Mesendoderm (in vitro differentiated cells): ENCODE measurements around the gene NRP1.

Experiments
- DNase-seq: peaks from one replicate; pipeline ENCODE4 v3.0.0; 2013
- H2AK5ac ChIP-seq: 2 replicates; pipeline ENCODE4 v1.6.1; 2013; ENCODE audit warnings: low read length, inconsistent platforms
- H2BK120ac ChIP-seq: 2 replicates; pipeline ENCODE4 v1.6.1; 2013; ENCODE audit warnings: low read depth, mild to moderate bottlenecking, low read length, moderate library complexity, mixed read lengths
- H2BK15ac ChIP-seq: replicated peaks from 2 replicates; pipeline ENCODE4 v1.6.1; 2013; ENCODE audit warnings: low read depth, mild to moderate bottlenecking, moderate library complexity
- H2BK5ac ChIP-seq: 2 replicates; pipeline ENCODE4 v1.6.1; 2013; ENCODE audit warnings: low read length, inconsistent platforms
- H3K18ac ChIP-seq: 2 replicates; pipeline ENCODE4 v1.6.1; 2013; ENCODE audit warnings: mild to moderate bottlenecking, low read length, mixed read lengths
- H3K23ac ChIP-seq: one replicate; pipeline ENCODE4 v1.6.1; 2013; ENCODE audit warnings: low read length
- H3K27ac ChIP-seq: 2 replicates; pipeline ENCODE4 v1.5.1; 2013; ENCODE audit warnings: low read depth, mild to moderate bottlenecking, inconsistent platforms, low read length, moderate library complexity
- H3K27me3 ChIP-seq: 2 replicates; pipeline ENCODE4 v1.6.1; 2013; ENCODE audit warnings: low read length, control low read depth, mild to moderate bottlenecking, inconsistent platforms; ENCODE audit not compliant: insufficient read depth, poor library complexity
- H3K36me3 ChIP-seq: 2 replicates; pipeline ENCODE4 v1.6.1; 2013; ENCODE audit warnings: low read length, inconsistent platforms; ENCODE audit not compliant: control insufficient read depth, insufficient read depth
- H3K4ac ChIP-seq: one replicate; pipeline ENCODE4 v1.6.1; 2013; ENCODE audit warnings: low read depth, mild to moderate bottlenecking, low read length, moderate library complexity
- H3K4me1 ChIP-seq: 2 replicates; pipeline ENCODE4 v1.6.1; 2013; ENCODE audit warnings: low read depth, low read length, inconsistent platforms; ENCODE audit not compliant: control insufficient read depth
- H3K4me2 ChIP-seq: 2 replicates; pipeline ENCODE4 v1.6.1; 2013; ENCODE audit warnings: low read length
- H3K4me3 ChIP-seq: 2 replicates; pipeline ENCODE4 v1.5.1; 2013; ENCODE audit warnings: mild to moderate bottlenecking, low read length
- H3K56ac ChIP-seq: one replicate; pipeline ENCODE4 v1.6.1; 2013; ENCODE audit warnings: low read length
- H3K79me1 ChIP-seq: 2 replicates; pipeline ENCODE4 v1.6.1; 2013; ENCODE audit warnings: low read length, inconsistent platforms
- H3K79me2 ChIP-seq: 2 replicates; pipeline ENCODE4 v1.6.1; 2013; ENCODE audit warnings: mild to moderate bottlenecking, low read length; ENCODE audit not compliant: control insufficient read depth, insufficient read depth
- H3K9ac ChIP-seq: 2 replicates; pipeline ENCODE4 v1.6.1; 2013; ENCODE audit warnings: low read length, inconsistent platforms
- H4K5ac ChIP-seq: one replicate; pipeline ENCODE4 v1.6.1; 2013; ENCODE audit warnings: low read length
- H4K8ac ChIP-seq: one replicate; pipeline ENCODE4 v1.6.1; 2013; ENCODE audit warnings: low read depth, mild to moderate bottlenecking, control low read depth, low read length, moderate library complexity
- WGBS: extraction: QIAGEN DNeasy Blood & Tissue Kit; methylation state at CpG from one replicate; pipeline ENCODE4 v1.1.7; 2013; ENCODE audit warnings: low lambda C conversion rate, missing lambda C conversion rate; ENCODE audit not compliant: insufficient coverage; ENCODE audit errors: extremely low coverage; 5-methylcytosine and 5-hydroxymethylcytosine counted together

The NRP1 gene

DNA sequence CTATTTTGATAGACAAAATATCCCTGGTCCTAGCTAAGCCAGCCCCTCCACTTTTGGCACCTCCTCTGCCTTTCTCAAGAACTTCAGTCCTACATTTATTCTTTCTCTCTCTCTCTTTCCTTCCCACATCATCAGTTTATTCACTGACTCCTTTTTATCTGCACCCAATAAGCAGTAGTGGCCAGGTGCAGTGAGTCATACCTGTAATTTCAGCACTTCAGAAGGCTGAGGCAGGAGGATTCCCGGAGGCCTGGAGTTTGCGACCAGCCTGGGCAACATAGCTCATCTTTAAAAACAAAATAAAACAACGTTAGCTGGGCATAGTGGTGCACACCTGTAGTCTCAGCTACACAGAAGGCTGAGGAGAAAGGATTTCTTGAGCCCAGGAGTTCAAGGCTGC, 19.4 kb upstream of the NRP1 start:
- Histone ChIP-seq H4K5ac (no peak overlapping the region), H3K27ac (no peak overlapping the region), H2BK120ac (no peak overlapping the region), H3K79me1 (no peaks in the 10 kb centered on the region), H2BK15ac (no peak overlapping the region), H3K23ac (no peak overlapping the region), H3K36me3 (peaks cover 1% of the 10 kb centered on the region), H4K8ac (no peak overlapping the region), H3K9ac (no peak overlapping the region), H2AK5ac (no peak overlapping the region), H3K18ac (no peak overlapping the region), H3K4me3 (no peak overlapping the region), H3K4ac (no peak overlapping the region), H2BK5ac (no peak overlapping the region), H3K4me1 (no peaks in the 10 kb centered on the region), H3K4me2 (no peak overlapping the region), H3K56ac (no peak overlapping the region), H3K79me2 (no peaks in the 10 kb centered on the region), H3K27me3 (no peaks in the 10 kb centered on the region)
- WGBS: no CpG with 5 or more reads among the region's 3 CpGs
- DNase-seq: no peak

DNA sequence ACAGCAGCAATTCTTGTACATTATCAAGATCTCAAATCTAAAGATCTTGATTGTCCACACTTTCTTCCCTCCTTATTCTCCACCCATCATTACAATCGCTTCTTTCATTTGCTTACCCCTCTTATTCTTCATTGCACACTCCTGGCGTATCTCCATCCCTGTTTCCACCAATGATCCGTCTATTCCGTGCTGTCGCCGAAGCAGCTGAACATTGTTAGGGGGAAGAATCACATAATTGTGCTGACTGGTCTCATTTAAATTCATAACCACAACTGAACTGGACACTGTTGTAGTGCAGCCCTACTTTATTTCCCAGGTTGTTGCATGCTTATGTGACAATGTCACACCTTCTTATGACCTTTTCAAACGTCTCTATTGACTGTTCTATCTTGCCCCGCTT, 18.9 kb upstream of the NRP1 start:
- Histone ChIP-seq H3K4ac (no peak overlapping the region), H3K4me1 (no peaks in the 10 kb centered on the region), H2BK15ac (no peak overlapping the region), H4K8ac (no peak overlapping the region), H4K5ac (no peak overlapping the region), H3K27ac (no peak overlapping the region), H2AK5ac (no peak overlapping the region), H3K4me3 (no peak overlapping the region), H2BK5ac (no peak overlapping the region), H3K79me1 (no peaks in the 10 kb centered on the region), H3K56ac (no peak overlapping the region), H2BK120ac (no peak overlapping the region), H3K23ac (no peak overlapping the region), H3K79me2 (no peaks in the 10 kb centered on the region), H3K18ac (no peak overlapping the region), H3K9ac (no peak overlapping the region), H3K27me3 (no peaks in the 10 kb centered on the region), H3K36me3 (peaks cover 1% of the 10 kb centered on the region), H3K4me2 (no peak overlapping the region)
- no peak for DNase-seq
- WGBS: 100% methylated on average over 2 of the region's 8 CpGs

DNA sequence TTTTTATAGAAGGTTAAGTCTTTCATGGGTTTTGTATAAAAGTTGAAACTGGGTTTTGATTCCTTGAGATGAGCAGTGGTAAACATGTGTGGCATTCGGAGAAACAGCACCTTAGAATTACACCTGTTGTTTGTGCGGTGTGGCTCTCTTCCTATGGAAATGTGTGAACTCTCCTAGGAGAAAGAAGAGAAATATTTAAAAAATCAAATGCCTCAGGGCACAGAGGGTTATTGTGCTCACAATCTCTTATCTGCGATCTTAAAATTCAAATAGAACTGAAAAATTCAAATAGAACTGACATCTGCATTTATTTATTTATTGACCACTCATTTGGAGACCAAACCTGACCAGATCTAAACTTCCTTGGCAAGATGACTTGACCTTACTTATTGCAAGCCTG, 18.1 kb upstream of the NRP1 start:
- no peak for DNase-seq
- Histone ChIP-seq H4K5ac (no peak overlapping the region), H3K4ac (no peak overlapping the region), H2BK120ac (no peak overlapping the region), H3K18ac (no peak overlapping the region), H2BK15ac (no peak overlapping the region), H3K27ac (no peak overlapping the region), H3K79me2 (no peaks in the 10 kb centered on the region), H3K27me3 (no peaks in the 10 kb centered on the region), H3K9ac (no peak overlapping the region), H4K8ac (no peak overlapping the region), H3K79me1 (no peaks in the 10 kb centered on the region), H3K4me3 (no peak overlapping the region), H2BK5ac (no peak overlapping the region), H3K4me1 (no peaks in the 10 kb centered on the region), H3K56ac (no peak overlapping the region), H3K23ac (no peak overlapping the region), H2AK5ac (no peak overlapping the region), H3K4me2 (no peak overlapping the region), H3K36me3 (peaks cover 1% of the 10 kb centered on the region)
- WGBS: no CpG with 5 or more reads among the region's 3 CpGs

DNA sequence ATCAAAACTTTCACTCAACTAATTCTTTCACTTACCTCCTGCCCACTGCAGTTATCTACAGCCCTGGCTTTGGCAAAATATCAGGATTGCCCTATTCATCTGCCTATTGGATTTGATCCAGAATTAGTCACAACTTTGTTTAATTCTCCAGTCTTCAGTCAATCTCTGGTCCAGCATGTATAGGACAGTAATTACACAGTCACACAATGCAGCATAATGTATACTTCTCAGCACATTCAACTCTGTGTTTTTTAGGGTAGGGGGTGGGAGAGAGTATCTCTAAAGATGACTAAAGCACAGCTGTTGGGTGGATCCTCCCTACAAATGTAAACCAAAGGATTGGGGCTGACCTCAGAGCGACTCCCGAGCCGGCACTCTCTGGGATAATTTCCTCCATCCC, 17.7 kb upstream of the NRP1 start:
- H3K4me3 ChIP-seq: no peak overlapping the region
- no peak overlapping the region for H3K27ac ChIP-seq
- H2BK15ac ChIP-seq: no peak overlapping the region
- WGBS: no CpG with 5 or more reads among the region's 3 CpGs
- H3K4me1 ChIP-seq: no peaks in the 10 kb centered on the region
- no peaks in the 10 kb centered on the region for H3K79me2 ChIP-seq
- no peak overlapping the region for H3K56ac ChIP-seq
- H2BK5ac ChIP-seq: no peak overlapping the region
- H4K5ac ChIP-seq: no peak overlapping the region
- H3K36me3 ChIP-seq: peaks cover 1% of the 10 kb centered on the region
- H3K18ac ChIP-seq: no peak overlapping the region
- H3K23ac ChIP-seq: no peak overlapping the region
- H3K27me3 ChIP-seq: no peaks in the 10 kb centered on the region
- no peak overlapping the region for H2BK120ac ChIP-seq
- no peak for DNase-seq
- H3K4me2 ChIP-seq: no peak overlapping the region
- H3K4ac ChIP-seq: no peak overlapping the region
- no peak overlapping the region for H2AK5ac ChIP-seq
- no peaks in the 10 kb centered on the region for H3K79me1 ChIP-seq
- H3K9ac ChIP-seq: no peak overlapping the region
- H4K8ac ChIP-seq: no peak overlapping the region

DNA sequence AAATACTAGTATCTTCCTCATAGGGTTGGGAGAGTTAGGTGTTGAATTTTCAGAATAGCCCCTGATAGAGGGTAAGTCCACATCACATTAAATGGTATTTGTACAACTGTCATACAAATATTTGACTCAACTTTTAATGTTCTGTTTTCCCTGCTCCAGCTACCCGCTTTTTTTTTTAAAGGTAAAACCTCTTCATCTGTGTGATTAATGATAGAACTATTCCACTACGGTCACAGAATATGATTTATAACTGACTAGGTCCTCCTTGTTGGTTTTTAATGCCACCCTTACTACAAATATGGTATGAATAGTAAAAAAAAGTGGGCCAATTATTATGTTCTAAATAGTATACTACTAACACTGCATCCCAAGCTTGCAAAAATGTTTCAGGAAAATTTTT, 15.6 kb upstream of the NRP1 start:
- no peak overlapping the region for H2BK120ac ChIP-seq
- no CpG with 5 or more reads among the region's 2 CpGs for WGBS

DNA sequence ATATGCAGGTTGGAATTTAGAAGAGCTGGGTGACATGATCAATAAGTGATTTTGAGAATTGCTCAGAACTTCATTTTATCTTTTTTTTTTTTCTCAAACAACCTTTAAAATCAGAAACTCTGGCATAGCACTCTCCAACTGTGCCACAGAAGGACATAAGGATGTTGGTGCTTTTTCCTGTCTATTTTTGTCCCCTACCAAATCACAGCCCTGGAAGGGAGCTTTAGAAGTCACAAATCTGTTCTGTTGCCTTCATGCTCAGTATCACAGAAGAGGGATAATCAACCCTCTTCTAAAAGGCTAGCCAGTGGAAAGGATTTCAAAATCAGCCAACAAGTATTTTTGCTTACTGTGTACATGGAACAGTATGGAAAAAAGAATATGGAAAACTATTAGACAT, 14.8 kb upstream of the NRP1 start:
- Histone ChIP-seq H2BK120ac (no peak overlapping the region), H3K23ac (no peak overlapping the region), H3K56ac (no peak overlapping the region), H3K4me1 (no peaks in the 10 kb centered on the region), H3K4ac (no peak overlapping the region), H3K4me2 (no peak overlapping the region), H2AK5ac (no peak overlapping the region), H3K18ac (no peak overlapping the region), H3K9ac (no peak overlapping the region), H2BK15ac (no peak overlapping the region), H3K27me3 (no peaks in the 10 kb centered on the region), H3K27ac (no peak overlapping the region), H4K8ac (no peak overlapping the region), H4K5ac (no peak overlapping the region), H3K79me2 (no peaks in the 10 kb centered on the region), H3K4me3 (no peak overlapping the region), H2BK5ac (no peak overlapping the region), H3K79me1 (no peaks in the 10 kb centered on the region), H3K36me3 (no peaks in the 10 kb centered on the region)
- DNase-seq: no peak

More for the DNA sequence above, 15.6 kb upstream of the NRP1 start:
- Histone ChIP-seq H3K4ac (no peak overlapping the region), H4K5ac (no peak overlapping the region), H2AK5ac (no peak overlapping the region), H2BK5ac (no peak overlapping the region), H3K4me3 (no peak overlapping the region), H3K36me3 (no peaks in the 10 kb centered on the region), H3K23ac (no peak overlapping the region), H2BK15ac (no peak overlapping the region), H3K4me2 (no peak overlapping the region), H3K18ac (no peak overlapping the region), H3K4me1 (no peaks in the 10 kb centered on the region), H3K56ac (no peak overlapping the region), H3K27ac (no peak overlapping the region), H3K9ac (no peak overlapping the region), H4K8ac (no peak overlapping the region), H3K79me1 (no peaks in the 10 kb centered on the region), H3K27me3 (no peaks in the 10 kb centered on the region), H3K79me2 (no peaks in the 10 kb centered on the region)
- DNase-seq: no peak
